GM12874 (cell line): Measurements from ENCODE around the gene NEURL4.

ENCODE experiments used
- CTCF ChIP-seq: IDR thresholded peaks from 2 replicates; pipeline ENCODE4 v1.5.1; 2011; ENCODE audit warnings: low read depth, mild to moderate bottlenecking, control low read depth, low read length, moderate library complexity; ENCODE audit not compliant: insufficient read depth

Gene NEURL4

DNA sequence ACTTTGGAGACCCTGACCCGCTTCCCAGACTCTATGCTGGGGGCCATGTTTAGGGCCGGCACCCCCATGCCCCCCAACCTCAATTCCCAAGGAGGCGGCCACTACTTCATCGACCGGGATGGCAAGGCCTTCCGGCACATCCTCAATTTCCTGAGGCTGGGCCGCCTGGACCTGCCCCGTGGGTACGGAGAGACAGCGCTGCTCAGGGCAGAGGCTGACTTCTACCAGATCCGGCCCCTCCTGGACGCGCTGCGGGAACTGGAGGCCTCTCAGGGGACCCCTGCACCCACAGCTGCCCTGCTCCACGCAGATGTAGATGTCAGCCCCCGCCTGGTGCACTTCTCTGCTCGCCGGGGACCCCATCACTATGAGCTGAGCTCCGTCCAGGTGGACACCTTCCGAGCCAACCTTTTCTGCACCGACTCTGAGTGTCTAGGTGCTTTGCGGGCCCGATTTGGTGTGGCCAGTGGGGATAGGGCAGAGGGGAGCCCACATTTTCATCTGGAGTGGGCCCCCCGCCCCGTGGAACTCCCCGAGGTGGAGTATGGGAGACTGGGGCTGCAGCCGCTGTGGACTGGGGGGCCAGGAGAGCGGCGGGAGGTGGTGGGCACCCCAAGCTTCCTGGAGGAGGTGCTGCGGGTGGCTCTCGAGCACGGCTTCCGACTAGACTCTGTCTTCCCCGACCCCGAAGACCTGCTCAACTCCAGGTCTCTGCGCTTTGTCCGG is 23.9 kb upstream of the NEURL4 start:
- no peak for TF ChIP-seq CTCF

GRCh38 chr17:7352503-7352889 is 23.4 kb upstream of the NEURL4 start:
- peak; percentile 50; the same call in 1 of the 2 replicates for TF ChIP-seq CTCF

GRCh38 chr17:7351665-7352502 is 22.7 kb upstream of the NEURL4 start, which contains the start of gene KCTD11:
Gene KCTD11 (plus strand): TSS chr17:7352162.
- no peak for TF ChIP-seq CTCF

DNA sequence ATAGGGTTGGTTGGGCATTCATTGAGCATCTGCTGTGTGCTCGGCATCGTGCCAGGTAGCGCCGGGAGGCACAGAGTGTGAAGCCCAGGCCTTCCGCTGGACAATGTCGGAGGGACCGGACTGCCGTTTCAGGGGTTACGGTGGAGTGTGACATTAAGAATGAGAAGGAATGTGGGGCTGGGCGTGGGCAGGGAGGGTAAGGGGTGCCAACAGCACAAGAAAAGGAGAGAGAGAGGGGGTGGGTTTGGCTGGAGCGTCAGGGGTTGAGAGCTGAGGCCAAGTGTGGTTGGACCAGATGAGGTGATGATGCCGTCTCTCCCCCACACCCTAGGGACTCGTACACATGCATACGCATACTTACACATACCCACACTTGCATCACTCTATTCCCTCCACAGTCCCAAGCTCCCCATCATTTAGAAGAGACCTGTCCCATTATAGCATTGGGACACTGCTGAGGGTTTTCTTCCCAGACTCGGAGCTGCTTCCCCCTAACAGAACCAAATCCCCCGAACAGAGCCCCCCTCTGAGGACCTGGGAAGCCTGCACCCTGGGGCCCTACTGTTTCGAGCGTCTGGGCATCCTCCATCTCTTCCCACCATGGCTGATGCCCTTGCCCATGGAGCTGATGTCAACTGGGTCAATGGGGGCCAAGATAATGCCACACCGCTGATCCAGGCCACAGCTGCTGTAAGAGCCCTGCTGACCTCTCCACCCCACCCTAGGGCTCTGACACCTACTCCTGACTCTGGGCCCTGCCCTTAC is 19.5 kb upstream of the NEURL4 start:
- no peak for TF ChIP-seq CTCF

- TF ChIP-seq CTCF, result no peak
These were observed 18.7 kb upstream of the NEURL4 start for GRCh38 chr17:7347630-7348477.

DNA sequence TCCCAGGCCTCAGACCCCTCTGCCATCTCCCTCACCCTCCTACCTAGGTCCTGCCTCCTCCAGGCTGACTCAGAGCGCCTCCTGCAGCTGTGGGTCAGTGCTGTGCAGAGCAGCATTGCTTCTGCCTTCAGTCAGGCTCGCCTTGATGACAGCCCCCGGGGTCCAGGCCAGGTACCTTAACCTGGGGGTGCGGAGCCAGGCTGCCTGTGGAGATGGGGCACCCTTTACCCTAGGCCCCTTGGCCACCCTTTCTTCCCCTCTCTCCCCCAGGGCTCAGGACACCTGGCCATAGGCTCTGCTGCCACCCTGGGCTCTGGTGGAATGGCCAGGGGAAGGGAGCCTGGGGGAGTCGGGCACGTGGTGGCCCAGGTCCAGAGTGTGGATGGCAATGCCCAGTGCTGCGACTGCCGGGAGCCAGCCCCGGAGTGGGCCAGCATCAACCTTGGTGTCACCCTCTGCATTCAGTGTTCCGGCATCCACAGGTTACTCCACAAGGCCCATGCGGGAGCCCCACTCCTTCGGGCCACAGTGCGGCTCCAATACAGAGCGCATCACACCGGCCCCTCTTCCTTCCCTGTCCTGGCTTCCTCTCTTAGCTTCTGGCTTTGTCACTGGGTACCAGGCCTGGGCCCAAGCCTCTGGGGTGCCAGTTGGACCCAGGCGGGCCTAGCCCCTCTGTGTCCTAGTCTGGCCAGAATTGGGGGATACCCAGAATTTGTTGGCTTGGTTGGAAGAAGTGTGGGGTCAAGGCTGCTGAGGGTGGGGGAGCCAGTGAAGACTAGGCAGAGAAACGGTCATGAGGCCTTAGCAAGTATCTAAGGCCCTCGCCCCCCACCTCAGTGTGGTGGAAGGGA is 17.9 kb upstream of the NEURL4 start:
- no peak for TF ChIP-seq CTCF
